Stimulated activated CD4-positive, alpha-beta T cell treated with anti-CD3 and anti-CD28 coated beads, Interleukin-15, amount 100 ng/mL, for 48 hours (primary cell): ENCODE measurements around the gene HELT.

ENCODE experiments used
- DNase-seq, 2 donors: peaks; one replicate each; pipeline ENCODE4 v3.0.0-alpha.2; 2020; ENCODE audit warnings: low read depth in 2 of 2

Gene HELT

GRCh38 chr4:185003596-185004351 is 14.5 kb upstream of the HELT start:
- no peak for DNase-seq

DNA sequence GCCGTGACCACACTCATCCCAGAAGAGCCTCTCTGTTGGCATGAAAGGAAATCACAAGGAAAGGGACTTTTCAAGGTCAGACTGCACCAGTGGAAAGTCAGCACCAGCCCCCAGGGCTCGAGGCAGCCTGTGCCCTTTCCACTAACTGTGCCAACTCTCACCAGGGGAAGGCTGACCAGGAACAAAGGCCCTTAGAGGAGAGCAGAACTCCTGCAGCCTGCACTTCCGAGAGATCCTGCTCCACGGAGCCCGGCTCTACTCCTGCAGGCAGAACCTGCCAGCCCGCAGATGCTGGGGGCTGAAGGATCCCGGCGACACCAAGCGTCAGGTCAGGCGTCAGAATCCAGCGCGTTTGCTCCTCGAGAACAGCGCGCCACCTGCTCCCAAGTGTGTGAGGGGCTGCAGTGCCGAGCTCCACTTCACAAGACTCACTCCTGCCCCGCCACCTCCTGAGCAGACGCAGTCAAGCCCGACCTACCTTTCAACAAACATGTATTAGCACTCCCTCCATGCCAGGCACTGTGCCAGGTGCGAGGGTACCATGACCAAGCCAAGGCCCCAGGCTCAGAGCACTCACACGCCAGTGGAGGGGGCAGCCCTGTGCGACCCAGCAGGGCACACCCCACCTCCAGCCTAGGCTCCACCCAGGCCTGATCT is 13.6 kb upstream of the HELT start:
- DNase-seq: no peak

- DNase-seq: peak; percentile 64 to 81
Measured at GRCh38 chr4:185005219-185005819, 13.0 kb upstream of the HELT start.

DNA sequence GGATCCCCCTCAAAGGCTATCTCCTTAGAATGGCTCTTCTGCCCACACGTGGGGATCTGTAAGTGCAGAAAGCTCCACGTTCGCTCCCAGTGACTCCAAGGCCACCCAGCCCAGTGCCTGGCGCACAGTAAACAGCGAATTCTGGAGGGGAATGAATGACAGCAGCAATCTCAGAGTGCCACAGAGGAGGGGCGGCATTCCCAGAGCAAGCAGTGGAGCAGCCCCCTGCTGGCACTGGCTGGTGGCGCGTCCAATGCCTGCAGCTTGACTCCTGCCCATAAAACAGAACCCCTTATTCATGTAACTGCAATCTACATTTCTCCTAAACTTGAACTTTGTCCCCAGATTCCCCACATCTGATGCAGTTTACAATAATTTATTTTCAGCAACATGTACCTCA is 6.9 kb upstream of the HELT start:
- no peak for DNase-seq

- no peak for DNase-seq
Measured at GRCh38 chr4:185013417-185014125, 4.7 kb upstream of the HELT start.

DNA sequence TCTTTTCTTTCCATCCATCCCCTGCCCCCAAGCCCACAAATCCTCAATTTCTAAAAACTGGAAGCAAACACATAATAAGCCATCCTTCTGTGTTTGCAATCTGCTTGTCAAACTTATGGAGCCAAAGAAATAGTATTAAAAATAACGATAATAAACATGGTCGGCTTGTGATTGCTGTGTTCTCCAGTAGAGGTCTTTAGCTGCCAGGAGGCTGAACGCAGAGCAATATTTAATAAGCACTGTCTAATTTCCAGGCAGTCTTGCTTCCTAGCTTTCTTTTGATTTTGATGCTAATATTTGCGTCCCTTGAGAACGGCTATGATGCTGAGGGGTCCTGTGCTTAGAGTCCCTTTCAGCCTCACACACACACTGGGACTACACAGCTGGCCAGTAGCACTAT is 3.2 kb upstream of the HELT start:
- no peak for DNase-seq

GRCh38 chr4:185016101-185016940 is 2.0 kb upstream of the HELT start:
- no peak for DNase-seq

- DNase-seq: no peak
Measured at GRCh38 chr4:185016946-185017758, 1.1 kb upstream of the HELT start.

DNA sequence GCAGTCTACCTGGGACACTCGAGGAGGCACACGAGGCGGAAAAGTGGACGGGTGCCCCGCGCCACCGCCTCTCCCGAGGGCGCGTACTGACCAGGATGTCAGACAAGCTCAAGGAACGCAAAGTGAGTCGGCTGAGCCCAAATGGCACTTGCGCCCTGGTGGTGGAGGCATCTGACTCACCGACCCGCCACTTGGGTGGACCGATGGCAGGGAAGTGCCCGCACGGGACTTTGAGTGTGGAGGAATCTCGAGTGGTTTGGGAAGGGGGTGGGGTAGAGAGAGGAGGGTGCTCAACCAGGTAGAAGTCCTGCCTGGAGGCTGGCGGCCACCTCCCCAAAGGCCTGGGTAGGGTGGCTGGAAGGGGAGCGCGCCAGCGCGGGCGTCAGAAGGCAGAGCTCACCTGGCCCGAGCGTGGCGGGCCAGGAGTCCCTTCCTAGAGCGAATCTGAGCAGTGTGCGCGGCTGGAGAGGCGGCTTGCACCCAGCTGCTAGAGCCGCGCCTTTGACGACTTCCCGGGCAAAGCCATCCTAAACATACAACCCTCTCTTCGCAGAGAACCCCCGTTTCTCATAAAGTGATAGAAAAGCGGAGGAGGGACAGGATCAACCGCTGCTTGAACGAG is 655 bp downstream of the HELT start:
- DNase-seq: no peak

DNA sequence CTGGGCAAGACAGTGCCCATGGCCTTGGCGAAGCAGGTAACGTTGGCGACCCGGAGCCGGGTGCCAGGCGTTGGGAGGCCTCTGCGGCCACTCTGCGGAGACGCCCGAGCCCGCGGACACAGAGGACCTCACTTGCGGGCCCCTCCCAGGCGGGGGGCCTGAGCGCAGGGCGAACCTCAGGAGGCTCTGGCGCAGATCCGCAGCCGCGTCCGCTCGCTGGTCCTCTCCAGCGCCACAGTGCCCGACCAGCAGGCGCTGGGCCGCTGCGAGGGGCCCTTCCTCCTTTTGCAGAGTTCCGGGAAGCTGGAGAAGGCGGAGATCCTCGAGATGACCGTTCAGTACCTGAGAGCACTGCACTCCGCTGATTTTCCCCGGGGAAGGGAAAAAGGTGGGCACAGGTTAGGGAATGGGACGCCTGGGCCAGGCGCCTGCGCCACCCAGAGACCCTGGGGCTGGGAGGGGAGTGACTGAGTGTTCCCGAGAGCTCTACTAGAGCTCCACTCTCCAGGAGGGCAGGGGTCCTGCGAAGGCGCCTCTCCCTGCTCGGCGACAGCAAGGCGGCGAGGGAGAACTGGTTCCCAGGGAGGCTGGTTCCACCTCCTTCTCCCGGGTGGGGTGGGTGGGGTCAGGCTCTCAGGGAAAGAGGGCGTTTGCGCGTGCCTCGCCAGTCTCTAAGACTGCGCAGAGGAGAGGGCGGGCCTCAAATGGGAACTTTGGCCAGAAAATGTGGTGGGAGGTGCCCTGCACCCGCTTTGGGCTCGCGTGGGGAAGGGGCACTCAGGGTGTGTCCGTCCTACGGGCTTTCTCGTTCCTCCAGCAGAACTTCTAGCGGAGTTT is 1.4 kb downstream of the HELT start:
- DNase-seq: no peak

DNA sequence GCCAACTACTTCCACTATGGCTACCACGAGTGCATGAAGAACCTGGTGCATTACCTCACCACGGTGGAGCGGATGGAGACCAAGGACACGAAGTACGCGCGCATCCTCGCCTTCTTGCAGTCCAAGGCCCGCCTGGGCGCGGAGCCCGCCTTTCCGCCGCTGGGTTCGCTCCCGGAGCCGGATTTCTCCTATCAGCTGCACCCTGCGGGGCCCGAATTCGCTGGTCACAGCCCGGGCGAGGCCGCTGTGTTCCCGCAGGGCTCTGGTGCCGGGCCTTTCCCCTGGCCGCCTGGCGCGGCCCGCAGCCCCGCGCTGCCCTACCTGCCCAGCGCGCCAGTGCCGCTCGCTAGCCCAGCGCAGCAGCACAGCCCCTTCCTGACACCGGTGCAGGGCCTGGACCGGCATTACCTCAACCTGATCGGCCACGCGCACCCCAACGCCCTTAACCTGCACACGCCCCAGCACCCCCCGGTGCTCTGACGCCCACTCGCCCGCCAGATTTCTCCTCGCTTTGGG is 2.1 kb downstream of the HELT start:
- no peak for DNase-seq

- DNase-seq: no peak
Measured at GRCh38 chr4:185020863-185021761, 2.8 kb downstream of the HELT start.

- DNase-seq: no peak
Measured at GRCh38 chr4:185023471-185023870, 5.2 kb downstream of the HELT start.

GRCh38 chr4:185028625-185029024 is 10.3 kb downstream of the HELT start:
- DNase-seq: no peak

GRCh38 chr4:185031611-185032010 is 13.3 kb downstream of the HELT start:
- DNase-seq: no peak

- DNase-seq: no peak
Measured at GRCh38 chr4:185033072-185033471, 14.8 kb downstream of the HELT start.

GRCh38 chr4:185033950-185034349 is 15.7 kb downstream of the HELT start:
- no peak for DNase-seq

DNA sequence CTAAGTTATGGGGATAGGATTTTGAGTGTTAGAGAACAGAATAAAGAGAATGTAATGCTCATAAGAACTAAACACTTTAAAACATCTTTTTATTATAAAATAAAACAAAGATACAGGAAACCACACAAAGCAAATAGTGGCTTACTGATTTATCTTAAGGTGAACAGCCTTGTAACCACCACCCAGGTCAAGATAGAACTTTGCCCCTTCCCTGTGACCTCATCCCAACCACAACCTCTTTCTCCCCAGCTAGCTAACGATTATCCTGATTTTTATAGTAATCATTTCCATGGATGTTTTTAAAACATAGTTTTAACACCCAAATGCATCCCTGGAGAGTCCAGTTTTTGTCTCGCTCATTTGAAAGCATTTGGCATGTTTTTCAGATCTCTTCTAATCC is 17.0 kb downstream of the HELT start:
- no peak for DNase-seq
